Chondrocyte (in vitro differentiated cells): Measurements from ENCODE around the gene HCN2. TPM values are rescaled to one million over a fixed set of nuclear protein-coding genes. Genes with fewer than 3 reads are reported as not detected.

Experiments used
- DNase-seq: peaks from one replicate; pipeline ENCODE4 v3.0.0; 2021; ENCODE audit warnings: mixed read lengths, low spot score
- H3K27ac Mint-ChIP-seq: one replicate; pipeline ENCODE4 v1.8.0; 2021; ENCODE audit warnings: mild to moderate bottlenecking, moderate library complexity, mixed read lengths; ENCODE audit not compliant: unreplicated experiment
- H3K27me3 Mint-ChIP-seq: 2 replicates; pipeline ENCODE4 v1.8.0; 2021; ENCODE audit warnings: low read depth, mixed read lengths
- H3K36me3 Mint-ChIP-seq: 2 replicates; pipeline ENCODE4 v1.8.0; 2021; ENCODE audit warnings: low read depth, mixed read lengths
- H3K4me1 Mint-ChIP-seq: 2 replicates; pipeline ENCODE4 v1.8.0; 2021; ENCODE audit warnings: low read depth, mild to moderate bottlenecking, mixed read lengths
- H3K4me3 Mint-ChIP-seq: one replicate; pipeline ENCODE4 v1.8.0; 2021; ENCODE audit warnings: mild to moderate bottlenecking, moderate library complexity, mixed read lengths; ENCODE audit not compliant: unreplicated experiment
- H3K9me3 Mint-ChIP-seq: 2 replicates; pipeline ENCODE4 v1.8.0; 2021; ENCODE audit warnings: low read depth, mixed read lengths
- total RNA-seq: library from RNA; stranded (reverse); gene quantifications from 3 replicates; pipeline ENCODE4 v1.2.1, GENCODE V29; 2021
- TF ChIP-seq, protein P1 (sequence below): fragments of 200-600 bp; sonication (generic); IDR thresholded peaks from 2 replicates; pipeline ENCODE4 v1.5.0; 2021; ENCODE audit warnings: antibody characterized with exemption, mild to moderate bottlenecking, moderate library complexity

The HCN2 gene
- total RNA-seq, 1 donor from 2014 or later: 6.2 TPM

- Mint-ChIP-seq H3K9me3 (no peaks in the 10 kb centered on the region), H3K27ac (no peak overlapping the region), H3K4me1 (peaks cover 4% of the 10 kb centered on the region), H3K27me3 (no peaks in the 10 kb centered on the region), H3K4me3 (no peak overlapping the region), H3K36me3 (peaks cover 2% of the 10 kb centered on the region)
- TF ChIP-seq, protein P1, sequence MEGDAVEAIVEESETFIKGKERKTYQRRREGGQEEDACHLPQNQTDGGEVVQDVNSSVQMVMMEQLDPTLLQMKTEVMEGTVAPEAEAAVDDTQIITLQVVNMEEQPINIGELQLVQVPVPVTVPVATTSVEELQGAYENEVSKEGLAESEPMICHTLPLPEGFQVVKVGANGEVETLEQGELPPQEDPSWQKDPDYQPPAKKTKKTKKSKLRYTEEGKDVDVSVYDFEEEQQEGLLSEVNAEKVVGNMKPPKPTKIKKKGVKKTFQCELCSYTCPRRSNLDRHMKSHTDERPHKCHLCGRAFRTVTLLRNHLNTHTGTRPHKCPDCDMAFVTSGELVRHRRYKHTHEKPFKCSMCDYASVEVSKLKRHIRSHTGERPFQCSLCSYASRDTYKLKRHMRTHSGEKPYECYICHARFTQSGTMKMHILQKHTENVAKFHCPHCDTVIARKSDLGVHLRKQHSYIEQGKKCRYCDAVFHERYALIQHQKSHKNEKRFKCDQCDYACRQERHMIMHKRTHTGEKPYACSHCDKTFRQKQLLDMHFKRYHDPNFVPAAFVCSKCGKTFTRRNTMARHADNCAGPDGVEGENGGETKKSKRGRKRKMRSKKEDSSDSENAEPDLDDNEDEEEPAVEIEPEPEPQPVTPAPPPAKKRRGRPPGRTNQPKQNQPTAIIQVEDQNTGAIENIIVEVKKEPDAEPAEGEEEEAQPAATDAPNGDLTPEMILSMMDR: no peak
- DNase-seq: no peak
Observed at GRCh38 chr19:547117-547516, 42.6 kb upstream of the HCN2 start.

GRCh38 chr19:547836-548720, 41.6 kb upstream of the HCN2 start:
- DNase-seq: no peak
- peaks cover 4% of the 10 kb centered on the region for H3K4me1 Mint-ChIP-seq
- peaks cover 2% of the 10 kb centered on the region for H3K36me3 Mint-ChIP-seq
- no peak overlapping the region for H3K4me3 Mint-ChIP-seq
- no peaks in the 10 kb centered on the region for H3K9me3 Mint-ChIP-seq
- TF ChIP-seq, protein P1: peak; percentile 17
- H3K27me3 Mint-ChIP-seq: no peaks in the 10 kb centered on the region
- no peak overlapping the region for H3K27ac Mint-ChIP-seq

GRCh38 chr19:548886-549830, 40.5 kb upstream of the HCN2 start:
- Mint-ChIP-seq H3K27ac (no peak overlapping the region), H3K4me3 (no peak overlapping the region), H3K36me3 (no peaks in the 10 kb centered on the region), H3K9me3 (no peaks in the 10 kb centered on the region), H3K27me3 (no peaks in the 10 kb centered on the region), H3K4me1 (peaks cover 4% of the 10 kb centered on the region)
- TF ChIP-seq, protein P1: no peak
- DNase-seq: no peak

- DNase-seq: peak; percentile 58
- H3K36me3 Mint-ChIP-seq: no peaks in the 10 kb centered on the region
- TF ChIP-seq, protein P1: no peak
- no peaks in the 10 kb centered on the region for H3K9me3 Mint-ChIP-seq
- H3K4me3 Mint-ChIP-seq: no peak overlapping the region
- no peaks in the 10 kb centered on the region for H3K27me3 Mint-ChIP-seq
- H3K27ac Mint-ChIP-seq: no peak overlapping the region
- peaks cover 10% of the 10 kb centered on the region for H3K4me1 Mint-ChIP-seq
Observed at GRCh38 chr19:554817-555216, 34.9 kb upstream of the HCN2 start.

DNA sequence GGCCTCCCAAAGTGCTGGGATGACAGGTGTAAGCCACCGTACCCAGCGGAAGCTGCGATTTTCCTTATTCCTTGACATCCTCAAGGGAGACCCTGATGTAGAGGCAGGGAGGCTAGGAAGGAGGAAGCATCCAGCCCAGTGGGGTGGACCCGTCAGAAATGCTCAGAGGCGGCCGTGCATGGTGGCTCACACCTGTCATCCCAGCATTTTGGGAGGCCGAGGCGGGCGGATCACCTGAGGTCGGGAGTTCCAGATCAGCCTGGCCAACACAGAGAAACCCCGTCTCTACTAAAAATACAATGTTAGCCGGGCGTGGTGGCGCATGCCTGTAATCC, 34.2 kb upstream of the HCN2 start:
- no peaks in the 10 kb centered on the region for H3K27me3 Mint-ChIP-seq
- H3K27ac Mint-ChIP-seq: no peak overlapping the region
- H3K36me3 Mint-ChIP-seq: no peaks in the 10 kb centered on the region
- H3K9me3 Mint-ChIP-seq: no peaks in the 10 kb centered on the region
- peak; percentile 68 for DNase-seq
- H3K4me3 Mint-ChIP-seq: no peak overlapping the region
- peaks cover 10% of the 10 kb centered on the region for H3K4me1 Mint-ChIP-seq
- TF ChIP-seq, protein P1: no peak
